ENCODE results near the gene TNRC6C.
"Not testable (repeated sequence)": the region's sequence is repeated elsewhere in the genome, so short reads cannot be mapped to it uniquely, and the experiment has no call there.

Gene TNRC6C

DNA sequence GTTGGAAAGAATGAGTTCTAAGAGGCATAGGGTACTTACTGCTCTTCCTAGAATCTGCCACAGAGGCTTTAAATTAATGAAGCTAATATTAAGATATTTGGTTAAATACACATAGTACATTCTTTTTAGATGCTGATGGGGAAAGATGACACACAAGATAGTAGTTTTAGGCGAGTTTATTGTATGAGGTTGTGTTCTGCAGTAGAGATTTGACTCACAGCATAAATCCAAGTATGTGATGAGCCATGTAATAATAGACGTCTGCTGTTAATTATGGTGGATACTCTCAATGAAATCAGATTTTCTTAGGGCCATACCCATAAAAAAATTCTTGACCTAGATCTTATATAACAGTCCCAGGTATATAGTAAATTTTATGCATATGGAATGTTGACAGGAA lies 8.0 kb downstream of the TNRC6C start:
- no peak overlapping the region for H3K4me3 ChIP-seq (ENCODE audit: low read depth, low read length)
- TF ChIP-seq, protein P1, sequence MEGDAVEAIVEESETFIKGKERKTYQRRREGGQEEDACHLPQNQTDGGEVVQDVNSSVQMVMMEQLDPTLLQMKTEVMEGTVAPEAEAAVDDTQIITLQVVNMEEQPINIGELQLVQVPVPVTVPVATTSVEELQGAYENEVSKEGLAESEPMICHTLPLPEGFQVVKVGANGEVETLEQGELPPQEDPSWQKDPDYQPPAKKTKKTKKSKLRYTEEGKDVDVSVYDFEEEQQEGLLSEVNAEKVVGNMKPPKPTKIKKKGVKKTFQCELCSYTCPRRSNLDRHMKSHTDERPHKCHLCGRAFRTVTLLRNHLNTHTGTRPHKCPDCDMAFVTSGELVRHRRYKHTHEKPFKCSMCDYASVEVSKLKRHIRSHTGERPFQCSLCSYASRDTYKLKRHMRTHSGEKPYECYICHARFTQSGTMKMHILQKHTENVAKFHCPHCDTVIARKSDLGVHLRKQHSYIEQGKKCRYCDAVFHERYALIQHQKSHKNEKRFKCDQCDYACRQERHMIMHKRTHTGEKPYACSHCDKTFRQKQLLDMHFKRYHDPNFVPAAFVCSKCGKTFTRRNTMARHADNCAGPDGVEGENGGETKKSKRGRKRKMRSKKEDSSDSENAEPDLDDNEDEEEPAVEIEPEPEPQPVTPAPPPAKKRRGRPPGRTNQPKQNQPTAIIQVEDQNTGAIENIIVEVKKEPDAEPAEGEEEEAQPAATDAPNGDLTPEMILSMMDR (IDR thresholded peaks at IDR 0.05; ENCODE audit: low read depth, low read length), result no peak

DNA sequence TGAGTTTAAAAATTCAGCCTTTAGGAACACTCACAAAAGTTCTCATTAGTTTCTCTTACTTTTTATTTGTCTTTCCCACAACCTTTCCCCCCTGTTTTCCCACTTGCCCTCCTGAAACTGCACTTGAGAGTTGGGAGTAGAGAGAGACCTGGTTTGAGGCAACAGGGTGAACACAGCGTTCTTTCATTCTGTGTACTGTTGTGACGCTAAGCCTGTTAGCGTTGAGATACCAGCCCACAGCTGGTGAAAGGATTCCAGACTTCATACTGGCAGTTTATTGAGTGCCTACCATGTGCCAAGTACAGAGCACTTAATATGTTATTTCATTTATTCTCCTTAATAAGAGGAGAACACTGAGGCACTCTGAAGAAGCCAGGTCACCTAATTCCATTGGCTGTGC lies 10.3 kb downstream of the TNRC6C start:
- no peak overlapping the region for H3K4me3 ChIP-seq (ENCODE audit: low read depth, low read length)
- TF ChIP-seq, protein P1 (IDR thresholded peaks at IDR 0.05; ENCODE audit: low read depth, low read length), result no peak

DNA sequence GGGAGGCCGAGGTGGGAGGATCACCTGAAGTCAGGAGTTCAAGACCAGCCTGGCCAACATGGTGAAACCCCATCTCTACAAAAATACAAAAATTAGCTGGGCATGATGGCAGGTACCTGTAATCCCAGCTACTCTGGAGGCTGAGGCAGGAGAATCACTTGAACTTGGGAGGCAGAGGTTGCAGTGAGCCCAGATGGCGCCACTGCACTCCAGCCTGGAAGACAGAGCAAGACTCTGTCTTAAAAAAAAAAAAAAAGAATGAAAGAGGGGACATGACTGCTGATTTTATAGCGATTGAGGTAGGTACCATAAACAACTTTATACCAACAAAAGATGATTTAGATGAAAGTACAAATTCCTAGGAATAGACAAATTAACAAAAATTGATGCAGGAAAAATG lies 13.8 kb downstream of the TNRC6C start:
- H3K4me3 ChIP-seq (ENCODE audit: low read depth, low read length), result not testable (repeated sequence)

DNA sequence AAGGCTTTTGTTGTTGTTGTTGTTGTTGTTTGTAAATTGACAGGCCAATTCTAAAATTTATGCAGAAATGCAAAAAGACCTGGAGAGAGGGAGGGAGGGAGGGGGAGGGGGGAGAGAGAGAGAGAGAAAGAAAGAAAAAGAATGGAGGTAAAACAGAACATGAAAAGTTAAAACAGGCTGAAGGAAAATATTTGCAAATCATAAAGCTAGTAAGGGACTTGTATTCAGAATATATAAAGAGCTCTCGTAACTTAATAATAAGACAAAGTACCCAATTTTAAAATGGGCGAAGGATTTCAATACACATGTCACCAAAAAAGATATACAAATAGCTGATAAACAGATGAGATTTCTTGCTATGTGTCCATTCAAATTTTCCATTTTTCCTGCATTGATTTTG lies 15.4 kb downstream of the TNRC6C start:
- H3K4me3 ChIP-seq (ENCODE audit: low read depth, low read length), result no peak overlapping the region
- TF ChIP-seq, protein P1 (IDR thresholded peaks at IDR 0.05; ENCODE audit: low read depth, low read length), result no peak

DNA sequence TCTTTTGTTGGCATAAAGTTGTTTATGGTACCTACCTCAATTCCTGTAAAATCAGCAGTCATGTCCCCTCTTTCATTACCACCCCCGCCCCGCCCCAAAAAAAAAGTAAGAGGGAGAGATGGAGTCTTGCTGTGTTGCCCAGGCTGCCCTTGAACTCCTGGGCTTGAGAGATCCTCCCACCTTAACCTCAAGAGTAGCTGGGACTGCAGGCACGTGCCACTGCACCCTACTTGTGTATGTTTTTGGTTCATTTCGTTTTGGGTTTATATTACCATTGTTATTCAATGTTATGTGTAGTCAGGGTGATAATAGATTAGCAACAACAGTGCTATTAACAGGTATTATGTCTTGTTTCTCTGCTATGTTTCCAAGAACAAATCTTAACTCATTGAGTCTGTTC lies 15.9 kb downstream of the TNRC6C start:
- TF ChIP-seq, protein P1 (IDR thresholded peaks at IDR 0.05; ENCODE audit: low read depth, low read length), result no peak
- H3K4me3 ChIP-seq (ENCODE audit: low read depth, low read length), result no peak overlapping the region

DNA sequence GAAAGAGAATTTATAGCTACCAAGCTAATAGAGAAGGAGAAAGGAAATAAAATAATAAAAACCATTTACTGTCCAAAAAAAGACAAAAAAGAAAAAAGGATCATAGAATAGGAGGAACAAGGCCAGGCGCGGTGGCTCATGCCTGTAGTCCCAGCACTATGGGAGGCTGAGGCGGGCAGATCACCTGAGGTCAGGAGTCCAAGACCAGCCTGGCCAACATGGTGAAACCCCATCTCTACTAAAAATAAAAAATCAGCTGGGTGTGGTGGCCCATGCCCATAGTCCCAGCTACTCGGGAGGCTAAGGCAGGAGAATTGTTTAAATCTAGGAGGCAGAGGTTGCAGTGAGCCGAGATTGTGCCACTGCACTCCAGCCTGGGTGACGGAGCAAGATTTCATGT lies 23.9 kb downstream of the TNRC6C start:
- not testable (repeated sequence) for H3K4me3 ChIP-seq (ENCODE audit: low read depth, low read length)

DNA sequence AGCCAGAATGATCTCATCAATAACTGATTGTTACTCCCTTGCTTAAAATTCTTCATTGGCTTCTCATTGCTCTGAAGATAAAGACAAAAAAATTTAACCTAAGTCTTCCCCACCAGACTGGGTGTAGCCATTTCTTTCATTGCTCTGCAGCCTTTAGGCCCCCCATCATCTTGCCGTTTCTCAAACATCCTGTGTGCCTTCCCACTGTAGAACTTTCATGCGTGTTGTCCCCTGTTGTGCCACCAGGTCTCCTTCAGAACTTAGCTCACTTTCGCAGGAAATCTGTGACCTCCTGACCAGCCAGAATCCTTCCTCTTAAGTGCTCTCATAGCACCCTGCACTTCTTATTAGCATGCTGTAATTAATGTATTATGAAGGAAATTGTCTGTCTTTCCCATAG lies 31.8 kb downstream of the TNRC6C start:
- TF ChIP-seq, protein P1 (IDR thresholded peaks at IDR 0.05; ENCODE audit: low read depth, low read length), result no peak
- no peak overlapping the region for H3K4me3 ChIP-seq (ENCODE audit: low read depth, low read length)

DNA sequence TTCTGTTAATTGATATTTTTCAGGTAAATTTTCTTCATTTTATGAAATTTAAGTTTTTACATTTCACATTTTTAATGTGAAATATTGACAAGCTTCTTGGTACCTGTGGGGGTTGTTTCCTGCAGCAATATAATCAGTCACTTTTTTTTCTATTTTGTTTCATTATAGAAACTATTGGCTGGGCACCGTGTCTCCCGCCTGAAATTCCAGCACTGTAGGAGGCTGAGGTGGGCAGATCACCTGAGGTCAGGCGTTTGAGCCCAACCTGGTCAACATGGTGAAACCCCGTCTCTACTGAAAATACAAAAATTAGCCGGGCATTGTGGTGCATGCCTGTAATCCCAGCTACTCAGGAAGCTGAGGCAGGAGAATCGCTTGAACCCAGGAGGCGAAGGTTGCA lies 35.2 kb downstream of the TNRC6C start:
- H3K4me3 ChIP-seq (ENCODE audit: low read depth, low read length), result not testable (repeated sequence)

DNA sequence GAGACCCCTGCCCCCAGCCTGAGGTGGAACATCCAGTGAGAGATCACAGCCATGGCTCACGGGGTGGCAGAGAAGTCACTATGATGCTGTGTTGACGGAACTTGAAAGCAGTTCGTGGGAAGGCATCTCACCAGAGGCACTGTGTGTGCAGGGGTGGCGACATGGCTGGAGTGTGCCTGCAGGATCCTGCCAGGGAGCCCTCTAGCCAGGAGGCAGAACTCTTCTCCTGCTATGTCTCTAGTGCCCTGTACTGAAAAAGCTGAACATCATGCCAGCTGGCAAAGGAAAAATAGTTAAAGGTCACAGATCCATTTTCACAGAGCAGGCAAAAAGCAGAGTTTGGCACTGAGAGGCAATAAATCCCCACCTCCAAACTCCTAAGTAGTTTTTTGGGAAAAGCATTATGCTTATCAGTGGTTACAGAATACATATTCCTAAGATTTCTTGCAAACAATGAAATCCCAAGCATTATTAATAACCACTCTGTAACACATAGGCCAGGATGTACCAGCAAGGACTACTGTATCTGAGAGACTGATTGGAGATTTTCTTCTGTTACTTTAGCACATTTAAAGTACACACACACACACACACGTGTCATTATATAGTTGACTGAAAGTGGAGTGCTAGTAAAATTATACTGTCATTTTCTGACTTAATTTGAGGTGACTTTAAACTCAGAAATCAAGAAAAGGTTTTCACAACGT lies 36.8 kb downstream of the TNRC6C start:
- H3K4me3 ChIP-seq (ENCODE audit: low read depth, low read length), result no peak overlapping the region
- TF ChIP-seq, protein P1 (IDR thresholded peaks at IDR 0.05; ENCODE audit: low read depth, low read length), result no peak
